ENCODE results near the gene SYCP2L. TPM values are rescaled to one million over a fixed set of nuclear protein-coding genes. Genes with fewer than 3 reads are reported as not detected.
"Not testable (repeated sequence)": the region's sequence is repeated elsewhere in the genome, so short reads cannot be mapped to it uniquely, and the experiment has no call there.

SYCP2L gene
- total and polyA plus RNA-seq, 2 donors (not counting 3 experiments of a cell fraction or from before 2014, with no cell fraction given) = not detected

GRCh38 chr6:10908228-10908627 lies 21.4 kb downstream of the SYCP2L start:
- H3K9me3 ChIP-seq (replicated peaks; ENCODE audit: control insufficient read depth, insufficient read depth, low read length) = no peaks in the 10 kb centered on the region
- intact Hi-C loops (cut with micrococcal nuclease) (no loop called here), dilution Hi-C loops (cut with MboI; ENCODE audit: extremely low pct_ligation_motif_present, low sequenced_read_pairs) (no loop called here)
- TF ChIP-seq MYC (IDR thresholded peaks at IDR 0.05; ENCODE audit: low read depth, low read length) (no peak), MAX (IDR thresholded peaks at IDR 0.05; ENCODE audit: insufficient read depth, insufficient read length) (no peak), POLR2A (IDR thresholded peaks at IDR 0.05; ENCODE audit: low read depth, low read length) (no peak), JUN (IDR thresholded peaks at IDR 0.05; ENCODE audit: borderline replicate concordance, insufficient read depth, insufficient read length, low read depth) (no peak), FOS (IDR thresholded peaks at IDR 0.05; ENCODE audit: borderline replicate concordance, insufficient read depth, low read length) (no peak), GATA2 (IDR thresholded peaks at IDR 0.05; ENCODE audit: insufficient read depth, insufficient read length, low read depth, low read length) (no peak), POLR2AphosphoS5 (IDR thresholded peaks at IDR 0.05; ENCODE audit: insufficient read depth, low read depth, low read length) (no peak), EZH2 (IDR thresholded peaks at IDR 0.05; ENCODE audit: borderline replicate concordance, low read depth, low read length, severe bottlenecking) (no peak)
- TF ChIP-seq, protein P1, sequence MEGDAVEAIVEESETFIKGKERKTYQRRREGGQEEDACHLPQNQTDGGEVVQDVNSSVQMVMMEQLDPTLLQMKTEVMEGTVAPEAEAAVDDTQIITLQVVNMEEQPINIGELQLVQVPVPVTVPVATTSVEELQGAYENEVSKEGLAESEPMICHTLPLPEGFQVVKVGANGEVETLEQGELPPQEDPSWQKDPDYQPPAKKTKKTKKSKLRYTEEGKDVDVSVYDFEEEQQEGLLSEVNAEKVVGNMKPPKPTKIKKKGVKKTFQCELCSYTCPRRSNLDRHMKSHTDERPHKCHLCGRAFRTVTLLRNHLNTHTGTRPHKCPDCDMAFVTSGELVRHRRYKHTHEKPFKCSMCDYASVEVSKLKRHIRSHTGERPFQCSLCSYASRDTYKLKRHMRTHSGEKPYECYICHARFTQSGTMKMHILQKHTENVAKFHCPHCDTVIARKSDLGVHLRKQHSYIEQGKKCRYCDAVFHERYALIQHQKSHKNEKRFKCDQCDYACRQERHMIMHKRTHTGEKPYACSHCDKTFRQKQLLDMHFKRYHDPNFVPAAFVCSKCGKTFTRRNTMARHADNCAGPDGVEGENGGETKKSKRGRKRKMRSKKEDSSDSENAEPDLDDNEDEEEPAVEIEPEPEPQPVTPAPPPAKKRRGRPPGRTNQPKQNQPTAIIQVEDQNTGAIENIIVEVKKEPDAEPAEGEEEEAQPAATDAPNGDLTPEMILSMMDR (IDR thresholded peaks at IDR 0.05; ENCODE audit: extremely low read depth in 1 of 2, insufficient read depth in 1 of 2, low read depth in 1 of 2, low read length in 2 of 2) = no peak
- no peaks in the 10 kb centered on the region for H3K36me3 ChIP-seq (ENCODE audit: control insufficient read depth in 2 of 2, extremely low read depth in 1 of 2, insufficient read depth in 2 of 2, low read length in 2 of 2)
- no peak for FAIRE-seq
- H3K4me2 ChIP-seq (ENCODE audit: insufficient read depth, low read length) = no peak overlapping the region
- H4K20me1 ChIP-seq (replicated peaks; ENCODE audit: control insufficient read depth, extremely low read depth, insufficient read depth, low read length) = no peaks in the 10 kb centered on the region
- no peak overlapping the region for H3K9ac ChIP-seq (replicated peaks; ENCODE audit: extremely low read depth, insufficient read depth, low read length)
- ChIA-PET CTCF (interaction anchor here (1.2 kb wide), 1 partner anchor 21 kb away, joined by 4 read pairs; the partner anchor contains the start of gene SYCP2L), POLR2A (no interaction called here)
- no peaks in the 10 kb centered on the region for H3K27me3 ChIP-seq (ENCODE audit: control insufficient read depth in 2 of 2, insufficient read depth in 2 of 2, low read length in 2 of 2)
- H3K27ac ChIP-seq (ENCODE audit: insufficient read depth, low read depth, low read length) = no peak overlapping the region
- no TSS peak for BruUV-seq (replicated peaks)
- H3K4me3 ChIP-seq (replicated peaks in 1 of 3; ENCODE audit: insufficient read depth in 1 of 3, low read depth in 1 of 3, low read length in 3 of 3) = no peak overlapping the region
- H3K9me1 ChIP-seq (replicated peaks; ENCODE audit: control insufficient read depth, extremely low read depth, insufficient read depth, low read length) = no peaks in the 10 kb centered on the region
- H3K4me1 ChIP-seq (ENCODE audit: control insufficient read depth, extremely low read depth, insufficient read depth, low read length) = no peaks in the 10 kb centered on the region
- no peak overlapping the region for H2AFZ ChIP-seq (ENCODE audit: low read depth, low read length)
- H3K79me2 ChIP-seq (ENCODE audit: control insufficient read depth, insufficient read depth, low read length) = no peaks in the 10 kb centered on the region
- DNase-seq (ENCODE audit: low read depth, low spot score) = peak; percentile 27

DNA sequence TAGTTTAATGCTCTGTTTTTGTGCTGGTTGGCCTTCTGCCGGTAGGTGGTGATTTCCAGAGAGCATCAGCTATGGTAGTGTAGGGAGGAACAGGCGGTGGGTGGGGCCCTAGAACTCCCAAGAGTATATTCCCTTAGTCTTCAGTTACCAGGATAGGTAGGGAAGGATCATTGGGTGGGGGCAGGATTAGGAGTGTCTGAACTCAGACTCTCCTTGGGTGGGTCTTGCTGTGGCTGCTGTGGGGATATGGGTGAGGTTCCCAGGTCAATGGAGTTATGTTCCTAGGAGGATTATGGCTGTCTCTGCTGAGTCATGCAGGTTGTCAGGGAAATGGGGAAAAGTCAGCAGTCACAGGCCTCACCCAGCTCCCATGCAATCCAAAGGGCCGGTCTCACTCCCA lies 32.7 kb downstream of the SYCP2L start:
- H3K4me2 ChIP-seq (ENCODE audit: insufficient read depth, low read length); H3K36me3 ChIP-seq (ENCODE audit: control insufficient read depth in 2 of 2, extremely low read depth in 1 of 2, insufficient read depth in 2 of 2, low read length in 2 of 2); H3K4me3 ChIP-seq (replicated peaks in 1 of 3; ENCODE audit: insufficient read depth in 1 of 3, low read depth in 1 of 3, low read length in 3 of 3); H4K20me1 ChIP-seq (replicated peaks; ENCODE audit: control insufficient read depth, extremely low read depth, insufficient read depth, low read length); H3K79me2 ChIP-seq (ENCODE audit: control insufficient read depth, insufficient read depth, low read length); FAIRE-seq; H3K9ac ChIP-seq (replicated peaks; ENCODE audit: extremely low read depth, insufficient read depth, low read length); H3K27ac ChIP-seq (ENCODE audit: insufficient read depth, low read depth, low read length); H3K9me3 ChIP-seq (replicated peaks; ENCODE audit: control insufficient read depth, insufficient read depth, low read length); CTCF ChIA-PET; H3K4me1 ChIP-seq (ENCODE audit: control insufficient read depth, extremely low read depth, insufficient read depth, low read length); H2AFZ ChIP-seq (ENCODE audit: low read depth, low read length); dilution Hi-C loops (cut with MboI; ENCODE audit: extremely low pct_ligation_motif_present, low sequenced_read_pairs); BruUV-seq (replicated peaks); intact Hi-C loops (cut with micrococcal nuclease); DNase-seq (ENCODE audit: low read depth, low spot score); H3K9me1 ChIP-seq (replicated peaks; ENCODE audit: control insufficient read depth, extremely low read depth, insufficient read depth, low read length); POLR2A ChIA-PET; H3K27me3 ChIP-seq (ENCODE audit: control insufficient read depth in 2 of 2, insufficient read depth in 2 of 2, low read length in 2 of 2): not testable (repeated sequence)
